HG03521 (cell line): ENCODE data around the gene FKBP4.

Source experiments
- ATAC-seq: cut with Tn5 transposase; IDR thresholded peaks from one replicate; pipeline ENCODE4 v1.9.1; 2021; ENCODE audit warnings: mild to moderate bottlenecking, moderate library complexity; ENCODE audit not compliant: unreplicated experiment

Gene FKBP4

DNA sequence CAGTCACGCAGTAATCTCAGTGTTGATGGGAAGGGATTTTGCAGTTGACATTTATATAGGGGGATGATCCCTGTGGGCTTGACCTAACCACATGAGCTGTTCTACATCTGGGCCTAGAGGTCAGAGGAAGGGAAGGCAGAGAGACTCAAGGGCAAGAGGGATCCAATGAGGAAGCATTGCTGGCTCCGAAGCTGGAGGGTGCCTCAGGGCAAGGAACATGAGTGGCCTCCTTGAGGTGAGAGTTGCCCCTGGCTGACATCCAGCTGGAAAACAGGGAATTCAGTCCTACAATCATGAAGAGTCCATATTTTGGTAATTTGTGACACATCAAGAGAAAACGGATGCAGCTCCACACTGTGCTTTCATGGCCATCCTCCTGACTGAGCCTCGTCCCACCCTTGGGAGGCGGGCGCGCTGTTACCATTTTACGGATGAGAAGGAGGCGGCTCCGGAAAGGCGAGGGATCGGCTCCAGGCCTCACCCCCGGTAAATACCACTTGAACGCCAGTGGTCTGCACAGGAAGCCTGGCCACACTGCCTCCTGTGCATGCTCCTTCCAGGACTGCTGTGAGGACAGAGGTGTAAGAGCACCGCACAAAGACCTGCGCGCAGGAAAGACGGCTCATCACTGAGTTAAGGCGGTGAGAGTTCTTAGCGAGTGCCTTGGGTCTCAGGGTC is 18.5 kb upstream of the FKBP4 start:
- no peak for ATAC-seq

DNA sequence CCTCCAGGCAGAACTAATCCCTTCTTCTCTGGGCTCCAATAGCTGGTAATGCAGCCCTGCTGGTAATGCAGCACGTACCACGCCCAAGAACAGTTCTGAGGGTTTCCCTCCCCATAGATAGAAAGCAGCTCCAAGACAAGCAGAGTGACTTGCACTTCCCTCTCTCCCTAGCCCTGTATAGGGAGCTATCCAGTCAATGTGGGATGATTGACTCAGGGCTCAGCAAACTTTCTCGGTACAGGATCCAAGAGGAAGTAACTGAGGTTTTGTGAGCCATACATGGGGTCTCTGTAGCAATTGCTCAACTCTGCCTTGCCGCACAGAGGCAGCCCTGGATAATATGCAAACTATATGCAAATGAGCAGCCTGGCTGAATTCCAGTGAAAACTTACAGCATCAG is 15.5 kb upstream of the FKBP4 start:
- ATAC-seq: no peak

GRCh38 chr12:2783936-2784600 is 10.7 kb upstream of the FKBP4 start:
- no peak for ATAC-seq

DNA sequence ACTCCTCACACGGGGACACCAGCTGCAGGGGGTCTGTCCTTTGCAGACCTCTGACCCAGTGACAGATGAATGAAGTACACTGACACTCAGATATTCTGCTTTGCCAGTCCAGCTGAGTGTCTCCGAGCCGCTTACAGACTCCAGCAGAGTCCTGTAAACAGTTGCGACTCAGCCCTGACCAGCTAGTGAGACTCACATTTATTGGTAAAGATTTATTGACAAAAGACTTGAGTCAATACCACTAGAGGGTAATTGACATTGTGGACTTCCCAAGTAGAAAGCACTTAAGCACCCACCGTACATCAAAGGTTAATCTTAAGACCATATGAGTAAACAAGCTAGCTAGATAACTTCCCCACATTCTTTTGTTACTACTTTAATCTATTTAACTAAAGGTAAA is 9.8 kb upstream of the FKBP4 start:
- ATAC-seq: no peak

DNA sequence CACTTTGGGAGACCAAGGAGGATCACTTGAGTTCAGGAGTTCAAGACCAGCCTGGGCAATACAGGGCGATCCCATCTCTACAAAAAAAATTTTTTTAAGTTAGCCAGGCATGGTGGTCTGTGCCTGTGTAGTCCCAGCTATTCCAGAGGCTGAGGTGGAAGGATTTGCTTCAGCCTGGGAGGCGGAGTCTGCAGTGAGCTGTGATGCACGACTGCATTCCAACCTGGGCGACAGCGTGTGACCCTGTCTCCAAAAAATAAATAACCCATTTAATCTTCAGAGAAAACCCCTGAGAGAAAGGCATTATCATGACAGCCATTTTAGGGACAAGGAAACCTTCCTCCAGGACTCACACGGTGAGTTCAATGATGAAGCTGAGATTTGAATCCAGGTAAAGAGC is 3.7 kb upstream of the FKBP4 start:
- no peak for ATAC-seq

- no peak for ATAC-seq
These were observed 1.9 kb upstream of the FKBP4 start for GRCh38 chr12:2792671-2793500.

DNA sequence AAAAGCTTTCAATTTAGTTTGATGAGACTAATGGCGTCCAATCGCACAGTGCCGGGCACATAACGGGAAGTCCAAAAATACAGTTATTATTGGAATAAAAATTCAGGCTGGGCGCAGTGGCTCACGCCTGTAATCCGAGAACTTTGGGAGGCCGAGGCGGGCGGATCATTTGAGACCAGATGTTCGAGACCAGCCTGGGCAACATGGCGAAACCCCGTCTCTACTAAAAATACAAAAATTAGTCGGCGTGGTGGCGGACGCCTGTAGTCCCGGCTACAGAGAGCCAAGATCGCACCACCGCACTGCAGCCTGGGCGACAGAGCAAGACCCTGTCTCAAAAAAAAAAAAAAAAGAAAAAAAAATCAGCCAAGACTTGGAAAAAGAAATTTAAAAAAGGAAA is 1.2 kb upstream of the FKBP4 start:
- ATAC-seq: no peak

DNA sequence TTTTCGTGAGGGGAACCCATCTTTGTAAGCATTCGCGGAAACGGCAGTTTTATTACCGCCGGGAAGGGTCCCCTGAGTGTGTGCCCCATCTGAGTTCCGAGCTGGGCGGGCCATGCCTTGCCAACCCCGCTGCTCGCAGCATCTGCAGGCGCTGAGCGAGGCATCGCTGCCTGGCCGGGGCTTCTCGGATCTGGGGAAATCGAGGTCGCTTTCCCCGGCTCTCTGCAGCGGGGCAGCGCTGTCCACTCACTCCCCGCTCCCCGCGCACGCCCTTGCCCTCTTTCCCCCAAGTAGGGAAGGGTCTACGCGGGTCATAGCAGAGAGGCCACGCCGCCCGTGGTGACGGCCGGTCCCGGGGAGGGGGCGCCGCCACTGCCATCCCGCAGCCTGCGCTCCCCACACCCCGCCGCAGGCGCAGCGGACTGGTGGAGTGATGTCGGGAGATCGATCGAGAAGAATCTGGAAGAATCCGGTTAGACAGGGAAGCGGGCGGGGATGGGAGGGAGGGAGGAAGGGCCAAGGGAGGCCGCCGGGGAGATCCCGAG is 507 bp upstream of the FKBP4 start:
- no peak for ATAC-seq

GRCh38 chr12:2795291-2796186 is 769 bp downstream of the FKBP4 start:
- peak; percentile 67 for ATAC-seq

DNA sequence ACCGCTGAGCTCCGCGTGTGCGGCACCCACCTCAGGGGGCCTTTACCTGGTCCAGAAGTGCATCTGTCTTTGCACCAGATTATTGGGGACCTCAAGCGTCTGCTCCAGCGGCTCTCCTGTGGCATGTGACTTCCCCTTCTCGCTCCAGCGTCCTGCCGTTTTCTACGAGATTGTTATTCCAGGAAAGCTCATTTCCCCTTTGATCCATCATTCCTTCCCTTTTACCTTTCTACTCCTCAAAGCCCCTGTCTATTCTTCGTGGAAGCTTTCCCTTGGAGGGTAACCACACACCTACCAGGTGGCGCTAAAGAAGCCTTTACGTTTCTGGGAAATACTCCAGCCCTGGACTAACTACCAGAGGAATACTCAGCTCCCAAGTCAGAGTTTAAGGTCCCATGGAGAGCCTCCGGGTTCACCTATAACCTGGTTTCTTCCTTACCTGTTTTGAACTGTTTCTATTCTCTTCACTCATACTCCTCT is 1.5 kb downstream of the FKBP4 start:
- ATAC-seq: no peak

GRCh38 chr12:2797721-2798418 is 3.1 kb downstream of the FKBP4 start:
- no peak for ATAC-seq

DNA sequence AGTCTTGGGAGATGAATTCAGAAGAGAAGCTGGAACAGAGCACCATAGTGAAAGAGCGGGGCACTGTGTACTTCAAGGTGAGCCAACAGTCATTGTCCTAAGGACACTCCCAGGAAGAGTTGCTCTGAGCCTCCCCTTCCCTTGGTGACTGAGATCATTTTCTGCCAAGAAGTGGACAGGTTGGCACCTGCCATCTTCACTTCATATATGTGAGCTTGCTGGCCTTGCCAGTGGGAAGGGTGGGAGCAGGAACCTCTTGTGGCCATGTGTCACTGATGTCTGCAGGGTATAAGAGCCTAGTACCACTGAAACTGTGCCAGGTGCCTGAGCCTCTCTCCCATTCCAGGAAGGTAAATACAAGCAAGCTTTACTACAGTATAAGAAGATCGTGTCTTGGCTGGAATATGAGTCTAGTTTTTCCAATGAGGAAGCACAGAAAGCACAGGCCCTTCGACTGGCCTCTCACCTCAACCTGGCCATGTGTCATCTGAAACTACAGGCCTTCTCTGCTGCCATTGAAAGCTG is 5.3 kb downstream of the FKBP4 start:
- no peak for ATAC-seq

GRCh38 chr12:2801044-2801783 is 6.4 kb downstream of the FKBP4 start:
- ATAC-seq: no peak

- no peak for ATAC-seq
These were observed 9.0 kb downstream of the FKBP4 start for GRCh38 chr12:2803635-2804392.

DNA sequence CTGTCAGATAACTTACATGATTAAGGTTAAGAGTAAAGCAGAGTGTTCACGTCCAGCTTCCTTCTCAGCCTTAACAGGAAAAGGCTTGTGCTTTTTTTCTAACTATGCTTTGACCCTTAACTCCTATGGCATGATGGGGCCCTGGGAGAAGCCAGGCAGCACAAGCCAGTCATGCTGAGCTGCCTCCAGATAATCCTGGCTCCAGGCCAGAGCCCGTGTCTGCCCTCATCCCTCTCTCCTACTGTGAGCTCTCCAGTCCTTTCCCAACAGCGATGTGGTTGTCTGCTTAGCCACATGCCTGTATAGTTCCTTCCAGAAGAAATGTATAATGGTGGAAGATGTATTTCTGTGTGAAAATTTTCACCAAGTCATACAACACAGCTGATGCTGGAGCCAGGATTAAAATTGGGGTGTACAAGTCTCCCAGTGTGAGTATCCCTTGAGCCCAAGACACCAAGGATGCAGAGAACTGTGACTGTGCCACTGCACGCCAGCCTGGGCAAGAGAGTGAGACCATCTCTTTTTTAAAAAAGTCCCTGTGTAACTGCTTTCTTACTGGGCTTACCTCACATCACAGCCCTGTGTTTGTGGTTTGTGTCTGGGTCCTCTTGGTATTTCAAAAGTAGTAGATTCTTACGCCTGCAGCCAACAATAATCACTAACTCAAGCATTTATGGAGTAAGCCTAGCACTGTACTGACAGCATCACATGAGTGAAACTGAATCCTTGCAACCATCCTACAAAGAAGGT is 9.8 kb downstream of the FKBP4 start:
- no peak for ATAC-seq

DNA sequence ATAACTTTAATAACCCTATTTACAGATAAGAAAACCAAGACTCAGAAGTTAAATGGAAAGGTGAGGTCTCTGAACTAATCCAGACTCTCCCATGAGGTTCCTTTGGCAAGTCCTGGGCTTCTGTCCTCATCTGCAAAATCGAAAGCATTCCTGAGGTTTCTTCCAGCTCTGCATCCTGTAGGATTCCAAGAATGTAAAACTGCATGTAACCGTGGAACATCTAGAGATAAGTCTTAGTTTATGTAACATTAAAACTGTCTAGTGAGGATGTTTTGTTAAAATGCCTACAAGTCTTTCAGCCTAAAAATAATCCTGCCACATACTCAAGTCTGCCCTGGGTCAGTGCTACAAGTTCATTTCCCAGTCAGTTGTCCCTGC is 10.4 kb downstream of the FKBP4 start:
- ATAC-seq: no peak

DNA sequence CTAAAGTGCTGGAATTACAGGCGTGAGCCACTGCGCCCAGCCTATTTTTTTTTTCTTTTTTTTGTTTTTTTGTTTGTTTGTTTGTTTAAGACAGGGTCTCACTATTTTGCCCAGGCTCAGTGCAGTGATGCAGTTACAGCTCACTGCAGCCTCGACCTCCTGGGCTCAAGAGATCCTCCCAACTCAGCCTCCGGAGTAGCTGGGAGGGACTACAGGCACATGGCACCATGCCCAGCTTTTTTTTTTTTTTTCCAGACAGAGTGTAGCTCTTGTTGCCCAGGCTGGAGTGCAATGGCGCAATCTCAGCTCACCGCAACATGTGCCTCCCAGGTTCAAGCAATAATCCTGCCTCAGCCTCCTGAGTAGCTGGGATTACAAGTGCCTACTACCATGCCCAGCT is 11.9 kb downstream of the FKBP4 start:
- ATAC-seq: no peak

DNA sequence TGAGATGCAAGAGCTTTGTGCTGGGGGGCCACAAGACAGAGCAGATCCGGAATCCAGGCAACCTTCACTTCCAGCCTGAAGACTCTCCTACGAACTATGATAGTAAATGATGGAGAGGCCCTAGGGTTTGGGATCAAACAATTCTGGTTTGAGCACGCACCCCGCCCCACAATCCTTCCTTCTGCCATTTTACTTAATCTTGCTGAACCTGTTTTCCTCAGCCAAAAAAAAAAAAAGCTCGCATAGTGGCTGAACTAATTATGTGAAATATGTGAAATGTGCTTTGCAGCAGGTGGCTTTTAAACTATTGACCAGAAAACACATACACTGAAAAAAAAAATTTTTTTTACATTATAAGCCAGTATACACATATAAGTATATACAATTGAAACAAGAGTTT is 17.0 kb downstream of the FKBP4 start:
- no peak for ATAC-seq
